GM12872 (cell line): ENCODE data around the gene SOX5.

Experiments used
- CTCF ChIP-seq: IDR thresholded peaks from 3 replicates; pipeline ENCODE4 v1.5.1; 2011; ENCODE audit warnings: low read depth, mild to moderate bottlenecking, low read length, moderate library complexity; ENCODE audit not compliant: insufficient read depth

Gene SOX5

GRCh38 chr12:23909551-23909950 is 39.9 kb downstream of the SOX5 start:
- no peak for TF ChIP-seq CTCF

- TF ChIP-seq CTCF, result no peak
Measured at GRCh38 chr12:23906329-23906728, 43.1 kb downstream of the SOX5 start.

- no peak for TF ChIP-seq CTCF
Measured at GRCh38 chr12:23899434-23899833, 50.0 kb downstream of the SOX5 start.

GRCh38 chr12:23898121-23898520 is 51.3 kb downstream of the SOX5 start:
- no peak for TF ChIP-seq CTCF

GRCh38 chr12:23895792-23896218 is 53.7 kb downstream of the SOX5 start:
- no peak for TF ChIP-seq CTCF

- TF ChIP-seq CTCF, result no peak
Measured at GRCh38 chr12:23893611-23894010, 55.9 kb downstream of the SOX5 start.

- TF ChIP-seq CTCF, result no peak
Measured at GRCh38 chr12:23891115-23891514, 58.4 kb downstream of the SOX5 start.

- no peak for TF ChIP-seq CTCF
Measured at GRCh38 chr12:23889069-23889440, 60.4 kb downstream of the SOX5 start.
